OCI-LY7 (cell line): ENCODE measurements around the gene TNFSF13. TPM values are rescaled to one million over a fixed set of nuclear protein-coding genes. Genes with fewer than 3 reads are reported as not detected.
A peak's percentile ranks its signal among the peaks of the same experiment; 100 is the strongest.

Source experiments
- BruUV-seq: library from RNA; stranded (reverse); fragments of 400-500 nt; replicated peaks from 2 replicates; lab custom pipeline; 2021; lab: Mats Ljungman, UMichigan
- CTCF ChIA-PET: fragments of 300-600 bp; sonication (Branson Sonifier 250); formaldehyde crosslinking; loops from one replicate; lab custom pipeline; 2022; ENCODE audit warnings: antibody characterized with exemption; ENCODE audit not compliant: unreplicated experiment; lab: Charles Lee
- POLR2A ChIA-PET: fragments of 300-600 bp; sonication (Branson Sonifier 250); formaldehyde crosslinking; loops from one replicate; lab custom pipeline; 2022; ENCODE audit warnings: antibody characterized with exemption; lab: Charles Lee
- DNase-seq: peaks from one replicate; pipeline ENCODE4 v3.0.0-alpha.2; 2015; ENCODE audit warnings: low spot score
- H2AFZ ChIP-seq: fragments of 200-600 bp; sonication (generic), shearing (Covaris generic); 2 replicates; pipeline ENCODE4 v1.6.1; 2014; ENCODE audit warnings: mild to moderate bottlenecking, antibody characterized with exemption, low read length, moderate library complexity
- H3K27ac ChIP-seq: fragments of 200-600 bp; sonication (generic); 2 replicates; pipeline ENCODE4 v1.5.1; 2014; ENCODE audit warnings: mixed run types, low read depth, mild to moderate bottlenecking, moderate library complexity, low read length, inconsistent platforms; ENCODE audit not compliant: poor library complexity, severe bottlenecking
- H3K36me3 ChIP-seq: fragments of 200-600 bp; sonication (generic); 2 replicates; pipeline ENCODE4 v1.6.1; 2014; ENCODE audit warnings: mild to moderate bottlenecking, antibody characterized with exemption, low read length, moderate library complexity, mixed read lengths; ENCODE audit not compliant: insufficient read depth
- H3K4me1 ChIP-seq: fragments of 200-600 bp; sonication (generic); 2 replicates; pipeline ENCODE4 v1.5.1; 2014; ENCODE audit warnings: mild to moderate bottlenecking, low read length; ENCODE audit not compliant: insufficient read depth, poor library complexity, severe bottlenecking
- H3K4me2 ChIP-seq: fragments of 200-600 bp; sonication (generic); 2 replicates; pipeline ENCODE4 v1.6.1; 2014; ENCODE audit warnings: mild to moderate bottlenecking, low read length
- H3K4me3 ChIP-seq: fragments of 200-600 bp; sonication (generic); 2 replicates; pipeline ENCODE4 v1.5.1; 2014; ENCODE audit warnings: mild to moderate bottlenecking, low read depth, low read length; ENCODE audit not compliant: poor library complexity, severe bottlenecking
- H3K79me2 ChIP-seq: fragments of 200-600 bp; sonication (generic); 2 replicates; pipeline ENCODE4 v1.6.1; 2016; ENCODE audit warnings: low read depth, mild to moderate bottlenecking, low read length, moderate library complexity, mixed read lengths; ENCODE audit not compliant: insufficient read depth
- H3K9me2 ChIP-seq: fragments of 200-600 bp; sonication (generic); 2 replicates; pipeline ENCODE4 v1.6.1; 2016; ENCODE audit warnings: mild to moderate bottlenecking, low read length, mixed read lengths; ENCODE audit not compliant: insufficient read depth
- H3K9me3 ChIP-seq: fragments of 200-600 bp; sonication (generic); 2 replicates; pipeline ENCODE4 v1.6.1; 2014; ENCODE audit warnings: mild to moderate bottlenecking, mixed run types, low read length, mixed read lengths
- H4K20me1 ChIP-seq: fragments of 200-600 bp; sonication (generic); 2 replicates; pipeline ENCODE4 v1.6.1; 2014; ENCODE audit warnings: mild to moderate bottlenecking, antibody characterized with exemption, low read length, moderate library complexity, mixed read lengths; ENCODE audit not compliant: insufficient read depth
- EZH2phosphoT487 ChIP-seq: fragments of 200-600 bp; sonication (generic); IDR thresholded peaks from 2 replicates; pipeline ENCODE4 v1.6.1; 2018; ENCODE audit warnings: low read depth, borderline replicate concordance, mild to moderate bottlenecking, mixed run types, antibody characterized with exemption, low read length, moderate library complexity, mixed read lengths
- intact Hi-C: fragments of 100-400 bp; cut with micrococcal nuclease; formaldehyde crosslinking; loops from one replicate; pipeline ENCODE4 v1.10.0; 2022; ENCODE audit not compliant: unreplicated experiment
- total RNA-seq, 2 experiments: library from RNA; depleted of rRNA in 1 of 2; stranded (reverse); fragments of >200 nt in 1 of 2; shearing (Covaris generic) in 1 of 2; gene quantifications; 2 replicates each; pipeline ENCODE4 v1.2.3, GENCODE V29; 2014 to 2022
- TF ChIP-seq, protein P1 (sequence below): fragments of 200-600 bp; sonication (generic); conservative IDR thresholded peaks from 2 replicates; pipeline ENCODE4 v1.5.1; 2014; ENCODE audit warnings: mild to moderate bottlenecking, antibody characterized with exemption, low read length, moderate library complexity, mixed read lengths

Gene TNFSF13
- total RNA-seq, 2 experiments from 2014 or later = 0.98 to 6.0 TPM

DNA sequence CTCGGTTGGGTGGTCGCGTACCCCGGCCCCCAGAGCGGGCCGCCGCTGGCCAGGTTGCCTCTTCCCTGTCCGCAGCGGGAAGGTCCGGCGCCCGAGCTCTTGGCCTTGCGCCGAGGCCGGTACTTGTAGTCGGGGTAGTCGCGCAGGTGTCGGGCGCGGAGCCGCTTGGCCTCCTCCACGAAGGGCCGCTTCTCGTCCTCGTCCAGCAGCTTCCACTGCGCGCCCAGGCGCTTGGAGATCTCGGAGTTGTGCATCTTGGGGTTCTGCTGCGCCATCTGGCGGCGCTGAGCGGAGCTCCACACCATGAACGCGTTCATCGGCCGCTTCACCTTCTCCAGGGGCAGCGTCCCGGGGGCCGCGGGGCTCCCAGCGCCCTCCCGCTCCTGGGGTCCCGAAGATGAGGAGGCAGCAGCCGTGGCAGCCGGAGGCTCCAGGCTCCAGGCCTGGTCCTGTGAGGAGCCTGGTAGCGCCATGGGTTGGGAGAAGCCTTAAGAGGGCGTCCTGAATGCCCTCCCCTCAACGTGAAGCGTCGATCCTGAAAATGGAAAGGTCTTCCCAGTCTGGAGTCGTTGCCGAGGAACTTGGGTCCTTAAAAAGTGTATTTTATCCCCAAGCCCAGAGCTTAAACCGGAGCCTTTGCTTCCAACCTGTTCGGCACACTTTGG is 30.8 kb downstream of the TNFSF13 start:
- BruUV-seq = no TSS peak
- H4K20me1 ChIP-seq = no peaks in the 10 kb centered on the region
- peaks cover 9% of the 10 kb centered on the region for H3K4me1 ChIP-seq
- H3K36me3 ChIP-seq = peaks cover 78% of the 10 kb centered on the region
- H3K79me2 ChIP-seq = peaks cover 2% of the 10 kb centered on the region; the same call in 1 of the 2 replicates
- no peak overlapping the region for H2AFZ ChIP-seq
- POLR2A ChIA-PET = no interaction called here
- H3K4me2 ChIP-seq = no peak overlapping the region
- H3K9me3 ChIP-seq = no peaks in the 10 kb centered on the region
- intact Hi-C loops = no loop called here
- TF ChIP-seq EZH2phosphoT487 = no peak
- TF ChIP-seq, protein P1, sequence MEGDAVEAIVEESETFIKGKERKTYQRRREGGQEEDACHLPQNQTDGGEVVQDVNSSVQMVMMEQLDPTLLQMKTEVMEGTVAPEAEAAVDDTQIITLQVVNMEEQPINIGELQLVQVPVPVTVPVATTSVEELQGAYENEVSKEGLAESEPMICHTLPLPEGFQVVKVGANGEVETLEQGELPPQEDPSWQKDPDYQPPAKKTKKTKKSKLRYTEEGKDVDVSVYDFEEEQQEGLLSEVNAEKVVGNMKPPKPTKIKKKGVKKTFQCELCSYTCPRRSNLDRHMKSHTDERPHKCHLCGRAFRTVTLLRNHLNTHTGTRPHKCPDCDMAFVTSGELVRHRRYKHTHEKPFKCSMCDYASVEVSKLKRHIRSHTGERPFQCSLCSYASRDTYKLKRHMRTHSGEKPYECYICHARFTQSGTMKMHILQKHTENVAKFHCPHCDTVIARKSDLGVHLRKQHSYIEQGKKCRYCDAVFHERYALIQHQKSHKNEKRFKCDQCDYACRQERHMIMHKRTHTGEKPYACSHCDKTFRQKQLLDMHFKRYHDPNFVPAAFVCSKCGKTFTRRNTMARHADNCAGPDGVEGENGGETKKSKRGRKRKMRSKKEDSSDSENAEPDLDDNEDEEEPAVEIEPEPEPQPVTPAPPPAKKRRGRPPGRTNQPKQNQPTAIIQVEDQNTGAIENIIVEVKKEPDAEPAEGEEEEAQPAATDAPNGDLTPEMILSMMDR = peak; percentile 86
- no peak overlapping the region for H3K27ac ChIP-seq
- no peak overlapping the region for H3K4me3 ChIP-seq
- H3K9me2 ChIP-seq = no peaks in the 10 kb centered on the region
- CTCF ChIA-PET = interaction anchor here (1.0 kb wide), 1 partner anchor 75 kb away, joined by 3 read pairs; no protein-coding TSS in a partner anchor
- peak; percentile 69 for DNase-seq

DNA sequence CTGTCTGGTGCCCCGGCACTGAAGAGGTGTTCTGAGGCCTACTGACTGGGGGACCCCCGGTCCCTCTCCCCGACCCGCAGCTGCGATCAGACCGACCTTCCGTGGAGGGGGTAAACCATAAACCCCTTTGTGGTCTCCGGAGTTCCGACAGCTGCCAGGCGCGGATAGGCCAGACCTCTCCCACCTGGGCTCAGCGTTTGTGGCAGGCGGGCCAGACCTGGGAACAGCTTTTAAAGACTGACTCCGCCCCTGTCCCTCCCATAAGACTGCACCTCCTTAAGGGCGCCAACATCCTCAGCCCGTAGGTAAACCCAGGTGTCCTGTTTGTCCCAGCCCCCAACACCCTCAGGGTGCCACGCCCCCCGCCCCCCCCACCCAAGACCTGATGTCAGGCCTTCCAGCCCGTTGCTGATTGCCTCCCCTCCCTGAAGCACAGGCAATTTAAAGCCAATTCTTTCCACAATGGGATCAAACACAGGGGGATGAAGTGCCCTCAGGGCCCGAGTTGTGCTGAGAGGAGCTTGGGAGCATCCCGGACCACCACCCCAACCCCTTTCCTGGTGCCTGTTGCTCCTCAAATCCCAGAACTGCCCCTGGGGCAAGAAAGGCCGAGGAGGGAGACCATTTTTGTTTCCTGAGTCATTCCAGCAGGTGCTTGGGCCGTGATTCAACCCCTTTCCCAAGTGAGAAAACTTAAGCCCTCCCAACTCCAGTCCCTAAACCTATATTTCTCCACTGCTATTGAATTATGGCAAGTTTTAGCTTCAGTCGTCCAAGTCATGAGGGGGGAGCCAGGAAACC is 31.5 kb downstream of the TNFSF13 start, which contains the start of gene SOX15:
Gene SOX15, minus strand, starts transcription at position 204 of the 801 bp plus-strand sequence. CDS start 418 bp downstream, outside the sequence.
- intact Hi-C loops = no loop called here
- Histone ChIP-seq H3K79me2 (no peaks in the 10 kb centered on the region), H3K9me3 (no peaks in the 10 kb centered on the region), H3K4me2 (no peak within 1 kb of the TSS), H3K9me2 (no peaks in the 10 kb centered on the region), H3K36me3 (peaks cover 85% of the 10 kb centered on the region), H4K20me1 (no peaks in the 10 kb centered on the region), H3K4me3 (no peak within 1 kb of the TSS), H2AFZ (no peak within 1 kb of the TSS), H3K4me1 (peaks cover 1% of the 10 kb centered on the region), H3K27ac (no peak within 1 kb of the TSS)
- no peak for DNase-seq
- no TSS peak for BruUV-seq
- POLR2A ChIA-PET = no interaction called here
- TF ChIP-seq, protein P1 = no peak
- TF ChIP-seq EZH2phosphoT487 = no peak
- CTCF ChIA-PET = interaction anchor here (1.0 kb wide), 1 partner anchor 76 kb away, joined by 3 read pairs; no protein-coding TSS in a partner anchor
